GM12878 (cell line): ENCODE results near the gene SINHCAF. TPM values are rescaled to one million over a fixed set of nuclear protein-coding genes. Genes with fewer than 3 reads are reported as not detected.

ENCODE experiments used
- ATAC-seq: fragments of 200-7000 bp; cut with Tn5 transposase; 3 replicates; pipeline ENCODE4 v1.9.1; 2020; ENCODE audit warnings: mild to moderate bottlenecking, moderate library complexity
- BruUV-seq: library from RNA; stranded (reverse); fragments of 400-500 nt; replicated peaks from 2 replicates; lab custom pipeline; 2021; lab: Mats Ljungman, UMichigan
- CTCF ChIA-PET: fragments of 300-600 bp; sonication (Branson Sonifier 250); formaldehyde crosslinking; extraction: SDS; loops from one replicate; lab custom pipeline; 2021; ENCODE audit warnings: inconsistent platforms; lab: Yijun Ruan, JAX
- POLR2A ChIA-PET: fragments of 350-600 bp; formaldehyde crosslinking; extraction: SDS; loops from one replicate; lab custom pipeline; 2021; ENCODE audit warnings: inconsistent platforms; lab: Charles Lee
- RAD21 ChIA-PET: fragments of 300-600 bp; sonication (Branson Sonifier 250); formaldehyde crosslinking; loops from one replicate; lab custom pipeline; 2023; ENCODE audit warnings: antibody characterized with exemption; ENCODE audit not compliant: unreplicated experiment; lab: Charles Lee
- SMC1A ChIA-PET: fragments of 300-600 bp; sonication (Branson Sonifier 250); formaldehyde crosslinking; loops from one replicate; lab custom pipeline; 2023; ENCODE audit not compliant: unreplicated experiment, uncharacterized antibody; lab: Charles Lee
- DNase-seq: peaks from one replicate; pipeline ENCODE4 v3.0.0-alpha.2; 2011; ENCODE audit warnings: low read depth, low spot score
- FAIRE-seq: peaks from 3 replicates; lab custom pipeline; 2011; peaks lifted over from hg19 to GRCh38; lab: Jason Lieb, UNC
- H2AFZ ChIP-seq: 2 replicates; pipeline ENCODE4 v1.6.0; 2011; ENCODE audit warnings: low read depth, low read length, control low read depth; ENCODE audit not compliant: control insufficient read depth
- H3K27ac ChIP-seq: 2 replicates; pipeline ENCODE4 v1.5.1; 2011; ENCODE audit warnings: control low read depth; ENCODE audit not compliant: control insufficient read depth, insufficient read depth
- H3K27me3 ChIP-seq, 2 experiments: replicated peaks in 1 of 2; 2 replicates each; pipeline versions ENCODE4 v1.6.0 to v1.6.1; 2011; ENCODE audit warnings: low read length in 1 of 2; ENCODE audit not compliant: control insufficient read depth in 2 of 2, insufficient read depth in 2 of 2
- H3K36me3 ChIP-seq, 2 experiments: 2 replicates each; pipeline ENCODE4 v1.5.1; 2011; ENCODE audit warnings: low read length in 1 of 2; ENCODE audit not compliant: control insufficient read depth in 2 of 2, insufficient read depth in 2 of 2
- H3K4me1 ChIP-seq: 2 replicates; pipeline ENCODE4 v1.6.1; 2011; ENCODE audit warnings: mild to moderate bottlenecking, low read length, moderate library complexity, mixed read lengths; ENCODE audit not compliant: control insufficient read depth, insufficient read depth
- H3K4me2 ChIP-seq: 2 replicates; pipeline ENCODE4 v1.6.0; 2011; ENCODE audit warnings: control low read depth; ENCODE audit not compliant: control insufficient read depth, insufficient read depth
- H3K4me3 ChIP-seq: fragments of 200-600 bp; sonication (generic); 2 replicates; pipeline ENCODE4 v1.5.1; 2016
- H3K79me2 ChIP-seq: 2 replicates; pipeline ENCODE4 v1.6.0; 2011; ENCODE audit warnings: low read length; ENCODE audit not compliant: control insufficient read depth, insufficient read depth
- H3K9ac ChIP-seq: 2 replicates; pipeline ENCODE4 v1.8.0; 2011; ENCODE audit warnings: low read length, control low read depth, mixed read lengths; ENCODE audit not compliant: control insufficient read depth, insufficient read depth
- H3K9me3 ChIP-seq: replicated peaks from 3 replicates; pipeline ENCODE4 v1.5.1; 2011; ENCODE audit warnings: mild to moderate bottlenecking, low read length; ENCODE audit not compliant: control insufficient read depth, insufficient read depth
- H4K20me1 ChIP-seq: 2 replicates; pipeline ENCODE4 v1.6.0; 2011; ENCODE audit not compliant: control insufficient read depth, insufficient read depth
- GATAD2B ChIP-seq: fragments of 450-650 bp; conservative IDR thresholded peaks from 2 replicates; pipeline ENCODE4 v1.6.1; 2017; ENCODE audit warnings: low read depth, mild to moderate bottlenecking, moderate library complexity
- KDM1A ChIP-seq: fragments of 200-600 bp; sonication (generic); IDR thresholded peaks from 2 replicates; pipeline ENCODE4 v1.6.1; 2016; ENCODE audit warnings: borderline replicate concordance
- NR2F1 ChIP-seq: fragments of 450-650 bp; conservative IDR thresholded peaks from 2 replicates; pipeline ENCODE4 v1.6.1; 2017; ENCODE audit warnings: mild to moderate bottlenecking
- POLR2AphosphoS2 ChIP-seq: IDR thresholded peaks from 2 replicates; pipeline ENCODE4 v1.6.1; 2011; ENCODE audit warnings: low read depth, mild to moderate bottlenecking, low read length, improper control_type of control experiment, moderate library complexity
- POLR2AphosphoS5 ChIP-seq: IDR thresholded peaks from 2 replicates; pipeline ENCODE4 v1.6.1; 2011; ENCODE audit warnings: mild to moderate bottlenecking, low read length, inconsistent platforms
- SIN3A ChIP-seq: IDR thresholded peaks from 2 replicates; pipeline ENCODE4 v1.6.1; 2012; ENCODE audit warnings: low read depth, low read length, improper control_type of control experiment
- ZNF384 ChIP-seq: IDR thresholded peaks from 2 replicates; pipeline ENCODE4 v1.6.1; 2012; ENCODE audit warnings: low read depth, mild to moderate bottlenecking, low read length, improper control_type of control experiment, borderline replicate concordance
- WGBS: methylation state at CpG from one replicate; pipeline ENCODE4 v1.1.6; 2016; ENCODE audit warnings: low lambda C conversion rate; ENCODE audit not compliant: insufficient replicate concordance, insufficient coverage; ENCODE audit errors: missing lambda C conversion rate; 5-methylcytosine and 5-hydroxymethylcytosine counted together
- in situ Hi-C: fragments of 300-500 bp; cut with MboI; formaldehyde crosslinking; loops from 9 replicates; pipeline ENCODE4 v1.14.3; 2018; ENCODE audit warnings: mixed read lengths
- intact Hi-C: fragments of 100-400 bp; cut with micrococcal nuclease; formaldehyde crosslinking; loops from one replicate; pipeline ENCODE4 v1.14.2; 2022; ENCODE audit not compliant: unreplicated experiment
- polyA plus RNA-seq, 11 experiments: library from polyadenylated mRNA; depleted of rRNA in 4 of 11; unstranded in 6 of 11; stranded (reverse) in 5 of 11; fragments of >200 nt; fragmentation: Nextera tagmentation in 4 of 11; fragmentation: Illumina TruSeq in 1 of 11; extraction: Ambion mirVana in 4 of 11; extraction: Trizol in 1 of 11; gene quantifications; 1 replicate in 1 of 11; 2 replicates in 10 of 11; pipeline versions ENCODE4 v1.2.1 to v1.2.3, GENCODE V29; 2011 to 2016; ENCODE audit warnings: inconsistent platforms in 2 of 11, missing spikeins in 2 of 11, low read depth in 1 of 11
- total RNA-seq, 4 experiments: library from RNA; depleted of rRNA in 3 of 4; stranded (reverse); fragments of >200 nt in 3 of 4; fragmentation: Illumina TruSeq in 1 of 4; extraction: Trizol in 1 of 4; gene quantifications; 2 replicates each; pipeline versions ENCODE4 v1.2.1 to v1.2.3, GENCODE V29; 2013 to 2021
- TF ChIP-seq, protein P1 (sequence below): fragments of 450-650 bp; IDR thresholded peaks from 2 replicates; pipeline ENCODE4 v1.6.1; 2016; ENCODE audit warnings: mild to moderate bottlenecking
- TF ChIP-seq, protein P2 (sequence below): fragments of 450-650 bp; IDR thresholded peaks from 2 replicates; pipeline ENCODE4 v1.6.1; 2017; ENCODE audit warnings: borderline replicate concordance

Gene SINHCAF
- total and polyA plus RNA-seq, 10 of the 15 experiments (the other 5 are each of a cell fraction or from before 2014, with no cell fraction given), result 60.4 to 156 (median 90.3) TPM

DNA sequence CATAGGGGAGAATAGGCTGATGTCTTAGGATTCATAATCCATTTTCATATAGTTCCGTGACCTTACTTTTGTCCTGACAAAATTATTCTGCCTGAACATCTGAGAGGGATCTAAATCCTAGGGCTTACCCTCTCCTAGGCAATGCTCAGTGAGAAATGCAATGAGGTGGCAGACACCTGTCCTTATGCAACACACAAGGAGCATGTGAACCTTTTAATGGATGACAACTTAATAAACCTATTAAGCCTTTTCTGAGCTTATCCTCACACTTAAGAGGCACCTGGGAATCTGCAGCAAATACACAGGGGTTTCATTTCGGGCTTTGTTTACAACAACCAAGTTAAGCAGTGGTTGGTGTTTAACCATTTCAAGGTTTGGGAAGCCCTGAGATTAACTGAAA is 24.6 kb downstream of the SINHCAF start (continued):
- TF ChIP-seq KDM1A (no peak), GATAD2B (no peak)
- TF ChIP-seq, protein P1, sequence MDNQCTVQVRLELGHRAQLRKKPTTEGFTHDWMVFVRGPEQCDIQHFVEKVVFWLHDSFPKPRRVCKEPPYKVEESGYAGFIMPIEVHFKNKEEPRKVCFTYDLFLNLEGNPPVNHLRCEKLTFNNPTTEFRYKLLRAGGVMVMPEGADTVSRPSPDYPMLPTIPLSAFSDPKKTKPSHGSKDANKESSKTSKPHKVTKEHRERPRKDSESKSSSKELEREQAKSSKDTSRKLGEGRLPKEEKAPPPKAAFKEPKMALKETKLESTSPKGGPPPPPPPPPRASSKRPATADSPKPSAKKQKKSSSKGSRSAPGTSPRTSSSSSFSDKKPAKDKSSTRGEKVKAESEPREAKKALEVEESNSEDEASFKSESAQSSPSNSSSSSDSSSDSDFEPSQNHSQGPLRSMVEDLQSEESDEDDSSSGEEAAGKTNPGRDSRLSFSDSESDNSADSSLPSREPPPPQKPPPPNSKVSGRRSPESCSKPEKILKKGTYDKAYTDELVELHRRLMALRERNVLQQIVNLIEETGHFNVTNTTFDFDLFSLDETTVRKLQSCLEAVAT, result no peak
- TF ChIP-seq, protein P2, sequence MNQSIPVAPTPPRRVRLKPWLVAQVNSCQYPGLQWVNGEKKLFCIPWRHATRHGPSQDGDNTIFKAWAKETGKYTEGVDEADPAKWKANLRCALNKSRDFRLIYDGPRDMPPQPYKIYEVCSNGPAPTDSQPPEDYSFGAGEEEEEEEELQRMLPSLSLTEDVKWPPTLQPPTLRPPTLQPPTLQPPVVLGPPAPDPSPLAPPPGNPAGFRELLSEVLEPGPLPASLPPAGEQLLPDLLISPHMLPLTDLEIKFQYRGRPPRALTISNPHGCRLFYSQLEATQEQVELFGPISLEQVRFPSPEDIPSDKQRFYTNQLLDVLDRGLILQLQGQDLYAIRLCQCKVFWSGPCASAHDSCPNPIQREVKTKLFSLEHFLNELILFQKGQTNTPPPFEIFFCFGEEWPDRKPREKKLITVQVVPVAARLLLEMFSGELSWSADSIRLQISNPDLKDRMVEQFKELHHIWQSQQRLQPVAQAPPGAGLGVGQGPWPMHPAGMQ, result no peak

DNA sequence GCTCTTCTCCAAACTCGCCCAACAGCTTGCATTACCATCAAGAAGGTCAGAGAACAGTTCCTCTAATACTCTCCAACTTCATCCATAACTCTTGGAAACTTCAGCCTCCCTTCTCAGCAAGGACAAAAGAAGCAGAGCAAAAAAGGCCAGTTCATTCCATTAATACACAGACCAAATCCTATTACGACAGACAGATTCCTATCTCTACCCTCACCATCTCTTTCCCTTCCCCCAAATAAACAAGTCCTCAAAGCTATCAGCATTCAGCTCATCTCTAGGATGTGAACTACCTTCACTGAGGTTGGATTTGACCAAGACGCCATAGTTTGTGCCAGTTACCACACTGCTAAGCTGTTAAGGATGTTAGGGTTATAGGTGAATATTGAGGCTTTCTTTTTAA is 25.2 kb downstream of the SINHCAF start:
- in situ Hi-C loops, result no loop called here
- BruUV-seq, result TSS peak; percentile 7
- peaks cover 86% of the 10 kb centered on the region for H3K79me2 ChIP-seq
- no peak overlapping the region for H3K9ac ChIP-seq
- H3K4me1 ChIP-seq, result peaks cover 32% of the 10 kb centered on the region
- no peaks in the 10 kb centered on the region for H4K20me1 ChIP-seq
- no peak for FAIRE-seq
- CTCF ChIA-PET, result interaction anchor here (0.5 kb wide), 1 partner anchor 28 kb away, joined by 3 read pairs; no protein-coding TSS in a partner anchor
- no peak for DNase-seq
- H2AFZ ChIP-seq, result no peak overlapping the region
- no peaks in the 10 kb centered on the region for H3K27me3 ChIP-seq
- no peak overlapping the region for H3K4me3 ChIP-seq
- no peak overlapping the region; the same call in 1 of the 2 replicates for H3K4me2 ChIP-seq
- TF ChIP-seq NR2F1, result no peak
- 0 out of 2 replicates have a peak, but pooled peaks have one; percentile 40 for TF ChIP-seq POLR2AphosphoS2
- no peak for TF ChIP-seq SIN3A
- TF ChIP-seq POLR2AphosphoS5, result peak; percentile 39; the same call in 1 of the 2 replicates
- no peak for TF ChIP-seq ZNF384
- TF ChIP-seq, all 136 proteins: peak for 2
- SMC1A ChIA-PET, result interaction anchor here (1.0 to 6.1 kb wide), 3 partner anchors 11 to 20 kb away, joined by 5 to 78 read pairs (median 59); no protein-coding TSS in a partner anchor
- intact Hi-C loops, result no loop called here
- RAD21 ChIA-PET, result interaction anchor here (1.1 to 5.3 kb wide), 3 partner anchors 9 to 22 kb away, joined by 4 to 32 read pairs (median 6); no protein-coding TSS in a partner anchor
- 50% methylated on average over 3 of the region's 3 CpGs for WGBS
- no peak for ATAC-seq
- Histone ChIP-seq H3K36me3 (peaks cover 8 to 35% of the 10 kb centered on the region in 2 experiments), H3K9me3 (no peaks in the 10 kb centered on the region; the same call in 2 of the 3 replicates), H3K27ac (peak overlapping the region; percentile 35)
- POLR2A ChIA-PET, result interaction anchor here (0.6 to 5.2 kb wide), 5 partner anchors 17 to 26 kb away, joined by 3 to 42 read pairs (median 5); no protein-coding TSS in a partner anchor
